ENCODE data around the gene RAP2B. TPM values are rescaled to one million over a fixed set of nuclear protein-coding genes. Genes with fewer than 3 reads are reported as not detected.
"Not testable (repeated sequence)": the region's sequence is repeated elsewhere in the genome, so short reads cannot be mapped to it uniquely, and the experiment has no call there.

The RAP2B gene
- total and polyA plus RNA-seq, 7 donors = 0.49 to 3.2 (median 1.8) TPM

DNA sequence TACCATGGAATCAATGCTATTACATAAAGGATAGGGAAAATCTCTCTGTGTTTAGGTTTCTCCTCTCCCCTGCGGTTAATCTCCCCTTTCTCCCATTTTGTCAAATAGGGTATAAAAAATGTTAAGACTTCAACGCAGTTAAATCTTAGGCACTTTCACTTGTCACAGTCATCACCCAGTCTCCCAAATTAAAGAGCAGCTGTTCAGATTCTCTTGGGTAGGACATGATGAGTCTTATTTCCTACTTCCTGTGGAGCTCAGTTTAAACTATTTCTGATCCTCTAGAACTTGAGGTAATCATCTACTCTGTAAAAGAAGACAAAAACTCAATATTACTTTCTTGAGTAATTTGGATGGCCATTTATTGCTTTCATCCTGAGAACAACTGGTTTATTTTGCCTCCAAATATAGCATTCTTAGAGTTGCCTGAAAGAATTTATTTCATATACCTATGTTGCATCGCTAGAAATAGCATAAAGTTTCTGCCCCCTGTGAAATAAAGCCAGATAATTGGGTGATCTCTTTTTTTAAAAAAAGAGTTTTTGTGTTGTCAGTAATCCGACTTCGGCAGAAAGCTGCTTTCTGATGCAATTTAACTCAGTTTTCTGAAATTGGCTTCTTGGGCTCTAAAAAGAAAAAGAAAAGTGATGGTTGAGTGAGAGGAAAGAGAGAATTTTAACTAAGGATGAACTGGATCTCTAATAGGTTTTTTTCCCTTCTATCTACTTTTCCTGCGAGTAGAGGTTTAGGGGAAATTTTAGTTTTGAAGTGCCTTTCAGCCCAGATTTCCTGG lies 20.7 kb downstream of the RAP2B start:
- no peaks in the 10 kb centered on the region for H3K4me1 ChIP-seq
- intact Hi-C loops (cut with DNase I) = no loop called here
- no peaks in the 10 kb centered on the region for H3K9me3 ChIP-seq
- TF ChIP-seq, protein P1, sequence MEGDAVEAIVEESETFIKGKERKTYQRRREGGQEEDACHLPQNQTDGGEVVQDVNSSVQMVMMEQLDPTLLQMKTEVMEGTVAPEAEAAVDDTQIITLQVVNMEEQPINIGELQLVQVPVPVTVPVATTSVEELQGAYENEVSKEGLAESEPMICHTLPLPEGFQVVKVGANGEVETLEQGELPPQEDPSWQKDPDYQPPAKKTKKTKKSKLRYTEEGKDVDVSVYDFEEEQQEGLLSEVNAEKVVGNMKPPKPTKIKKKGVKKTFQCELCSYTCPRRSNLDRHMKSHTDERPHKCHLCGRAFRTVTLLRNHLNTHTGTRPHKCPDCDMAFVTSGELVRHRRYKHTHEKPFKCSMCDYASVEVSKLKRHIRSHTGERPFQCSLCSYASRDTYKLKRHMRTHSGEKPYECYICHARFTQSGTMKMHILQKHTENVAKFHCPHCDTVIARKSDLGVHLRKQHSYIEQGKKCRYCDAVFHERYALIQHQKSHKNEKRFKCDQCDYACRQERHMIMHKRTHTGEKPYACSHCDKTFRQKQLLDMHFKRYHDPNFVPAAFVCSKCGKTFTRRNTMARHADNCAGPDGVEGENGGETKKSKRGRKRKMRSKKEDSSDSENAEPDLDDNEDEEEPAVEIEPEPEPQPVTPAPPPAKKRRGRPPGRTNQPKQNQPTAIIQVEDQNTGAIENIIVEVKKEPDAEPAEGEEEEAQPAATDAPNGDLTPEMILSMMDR (IDR thresholded peaks at IDR 0.05) = no peak
- WGBS, 3 donors = 52 to 60% (median 55%) methylated on average over 6 of the region's 6 CpGs
- no peak overlapping the region for H3K4me3 ChIP-seq
- DNase-seq (no peak), ATAC-seq (no peak)
- no peak overlapping the region for H3K27ac ChIP-seq
- no peaks in the 10 kb centered on the region for H3K36me3 ChIP-seq (ENCODE audit: insufficient read depth in 1 of 2, low read depth in 1 of 2)
- H3K27me3 ChIP-seq (ENCODE audit: insufficient read depth in 3 of 3, low read length in 2 of 3) = no peaks in the 10 kb centered on the region

DNA sequence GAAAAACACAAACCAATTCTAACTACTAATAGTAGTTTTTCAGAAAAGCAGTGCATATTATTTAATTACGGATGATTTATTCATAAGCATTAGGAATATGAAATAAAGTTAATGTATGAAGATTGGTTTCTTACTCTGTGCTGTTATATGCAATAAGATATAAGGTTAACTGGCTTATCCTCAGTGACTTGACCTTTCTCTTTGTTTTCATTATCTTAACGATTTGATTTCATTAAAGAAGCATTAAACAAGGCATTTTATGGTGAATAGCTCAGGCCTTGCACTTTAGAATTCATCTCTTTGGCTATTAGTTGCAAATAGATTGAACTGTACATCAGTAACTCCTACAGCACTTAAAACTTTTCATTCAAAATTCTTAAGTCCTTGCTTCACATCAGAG lies 28.9 kb downstream of the RAP2B start:
- 71 to 74% (median 72%) methylated on average over 2 of the region's 2 CpGs for WGBS, 3 donors
- Histone ChIP-seq H3K4me3 (no peak overlapping the region), H3K36me3 (ENCODE audit: insufficient read depth in 1 of 2, low read depth in 1 of 2) (no peaks in the 10 kb centered on the region), H3K27ac (no peak overlapping the region), H3K27me3 (ENCODE audit: insufficient read depth in 3 of 3, low read length in 2 of 3) (no peaks in the 10 kb centered on the region), H3K4me1 (no peaks in the 10 kb centered on the region), H3K9me3 (no peaks in the 10 kb centered on the region)
- no peak for DNase-seq
- TF ChIP-seq, protein P1 (IDR thresholded peaks at IDR 0.05) = no peak
- ATAC-seq = no peak
- intact Hi-C loops (cut with DNase I) = no loop called here

- no peaks in the 10 kb centered on the region for H3K36me3 ChIP-seq (ENCODE audit: insufficient read depth in 1 of 2, low read depth in 1 of 2)
- no peaks in the 10 kb centered on the region for H3K9me3 ChIP-seq
- intact Hi-C loops (cut with DNase I) = no loop called here
- H3K27ac ChIP-seq = no peak overlapping the region
- DNase-seq = no peak
- no peaks in the 10 kb centered on the region for H3K4me1 ChIP-seq
- H3K27me3 ChIP-seq (ENCODE audit: insufficient read depth in 3 of 3, low read length in 2 of 3) = no peaks in the 10 kb centered on the region
- TF ChIP-seq, protein P1 (IDR thresholded peaks at IDR 0.05) = no peak
- ATAC-seq = no peak
- H3K4me3 ChIP-seq = no peak overlapping the region
These were observed 30.3 kb downstream of the RAP2B start for GRCh38 chr3:153192327-153192726.

- H3K36me3 ChIP-seq (ENCODE audit: insufficient read depth in 1 of 2, low read depth in 1 of 2); H3K9me3 ChIP-seq; H3K27ac ChIP-seq; H3K4me1 ChIP-seq; H3K27me3 ChIP-seq (ENCODE audit: insufficient read depth in 3 of 3, low read length in 2 of 3); H3K4me3 ChIP-seq; DNase-seq; intact Hi-C loops (cut with DNase I); ATAC-seq: not testable (repeated sequence)
- WGBS, 3 donors = 89 to 91% (median 91%) methylated on average over 12 of the region's 12 CpGs
These were observed 31.9 kb downstream of the RAP2B start for GRCh38 chr3:153193786-153194476.

GRCh38 chr3:153195349-153195879 lies 33.4 kb downstream of the RAP2B start:
- Histone ChIP-seq H3K27me3 (ENCODE audit: insufficient read depth in 3 of 3, low read length in 2 of 3) (no peaks in the 10 kb centered on the region), H3K4me1 (no peaks in the 10 kb centered on the region), H3K4me3 (no peak overlapping the region), H3K36me3 (ENCODE audit: insufficient read depth in 1 of 2, low read depth in 1 of 2) (no peaks in the 10 kb centered on the region), H3K9me3 (no peaks in the 10 kb centered on the region), H3K27ac (no peak overlapping the region)
- no peak for ATAC-seq
- WGBS, 3 donors = 76 to 77% (median 77%) methylated on average over 5 of the region's 5 CpGs
- intact Hi-C loops (cut with DNase I) = no loop called here
- no peak for DNase-seq
- TF ChIP-seq, protein P1 (IDR thresholded peaks at IDR 0.05) = no peak

All from psoas muscle (tissue), 8 donors.